Body of pancreas (tissue), 4 donors: ENCODE measurements around the gene ANKRD30B. TPM values are rescaled to one million over a fixed set of nuclear protein-coding genes. Genes with fewer than 3 reads are reported as not detected.
"Not testable (repeated sequence)": the region's sequence is repeated elsewhere in the genome, so short reads cannot be mapped to it uniquely, and the experiment has no call there.

ENCODE experiments used
- ATAC-seq: fragments of 150-250 bp; one replicate; pipeline ENCODE4 v1.9.1; 2016
- DNase-seq, 4 donors: peaks; one replicate each; pipeline ENCODE4 v3.0.0-alpha.2; 2019
- H3K27ac ChIP-seq, 4 donors: fragments of 200-600 bp; sonication (generic); 1 replicate in 3 of 4; 2 replicates in 1 of 4; pipeline versions ENCODE4 v1.5.1 to v1.6.1; 2016 to 2019; ENCODE audit warnings: mild to moderate bottlenecking in 1 of 4, mixed read lengths in 1 of 4, moderate library complexity in 1 of 4
- H3K27me3 ChIP-seq, 2 donors: fragments of 200-600 bp; sonication (generic); one replicate each; pipeline ENCODE4 v1.6.0; 2016; ENCODE audit warnings: mild to moderate bottlenecking in 1 of 2
- H3K36me3 ChIP-seq, 2 donors: fragments of 200-600 bp; sonication (generic); replicated peaks in 1 of 2; 2 replicates each; pipeline ENCODE4 v1.5.1; 2016; ENCODE audit warnings: low read depth in 2 of 2; ENCODE audit not compliant: insufficient read depth in 1 of 2
- H3K4me1 ChIP-seq: fragments of 200-600 bp; sonication (generic); one replicate; pipeline ENCODE4 v1.6.0; 2016
- H3K4me3 ChIP-seq, 2 donors: fragments of 200-600 bp; sonication (generic); 1 replicate in 1 of 2; 2 replicates in 1 of 2; pipeline ENCODE4 v1.5.1; 2016 to 2019
- H3K9me3 ChIP-seq, 3 donors: fragments of 200-600 bp; sonication (generic); 1 replicate in 2 of 3; 2 replicates in 1 of 3; pipeline ENCODE4 v1.5.1; 2016
- CTCF ChIP-seq, 7 experiments: fragments of 450-650 bp in 4 of 7; fragments of 200-600 bp in 3 of 7; sonication (generic) in 3 of 7; IDR thresholded peaks; one replicate each; pipeline ENCODE4 v1.5.1; 2016 to 2019; ENCODE audit warnings: antibody characterized with exemption in 7 of 7
- WGBS, 2 donors: methylation state at CpG; one replicate each; pipeline ENCODE4 v1.1.5; 2017; 5-methylcytosine and 5-hydroxymethylcytosine counted together
- intact Hi-C: fragments of 100-400 bp; cut with DNase I; formaldehyde crosslinking; loops from one replicate; pipeline ENCODE4 v1.15.1; 2023
- total RNA-seq, 2 donors: library from RNA; depleted of rRNA; stranded (reverse); fragments of >200 nt; gene quantifications; one replicate each; pipeline ENCODE4 v1.1.0, GENCODE V29; 2016

The ANKRD30B gene
- total RNA-seq, 2 donors from 2014 or later, result 0.26 to 5.9 TPM

GRCh38 chr18:14855634-14856033, 107.7 kb downstream of the ANKRD30B start:
- H3K9me3 ChIP-seq, H3K36me3 ChIP-seq, ATAC-seq, intact Hi-C loops, H3K27ac ChIP-seq, H3K4me1 ChIP-seq, H3K27me3 ChIP-seq, H3K4me3 ChIP-seq, DNase-seq: not testable (repeated sequence)
- 64% methylated on average over 9 of the region's 17 CpGs; no CpG with 5 or more reads in 1 of the 2 donors for WGBS, 2 donors

GRCh38 chr18:14856256-14856655, 108.3 kb downstream of the ANKRD30B start:
- WGBS, 2 donors, result 90% methylated on average over 2 of the region's 20 CpGs; no CpG with 5 or more reads in 1 of the 2 donors
- H3K36me3 ChIP-seq, intact Hi-C loops, H3K27ac ChIP-seq, ATAC-seq, DNase-seq, H3K4me1 ChIP-seq, H3K9me3 ChIP-seq, H3K4me3 ChIP-seq, H3K27me3 ChIP-seq: not testable (repeated sequence)

GRCh38 chr18:14858514-14858913, 110.5 kb downstream of the ANKRD30B start:
- H3K27me3 ChIP-seq, DNase-seq, H3K36me3 ChIP-seq, ATAC-seq, intact Hi-C loops, H3K4me3 ChIP-seq, H3K4me1 ChIP-seq, H3K9me3 ChIP-seq, H3K27ac ChIP-seq: not testable (repeated sequence)
- WGBS, 2 donors, result no CpG with 5 or more reads among the region's 10 CpGs

- H3K27me3 ChIP-seq, H3K36me3 ChIP-seq, H3K27ac ChIP-seq, H3K4me1 ChIP-seq, DNase-seq, H3K9me3 ChIP-seq, intact Hi-C loops, ATAC-seq, H3K4me3 ChIP-seq: not testable (repeated sequence)
- 75 to 93% methylated on average over 3 to 6 of the region's 15 CpGs for WGBS, 2 donors
Observed at GRCh38 chr18:14859995-14860394, 112.0 kb downstream of the ANKRD30B start.

GRCh38 chr18:14866426-14866825, 118.5 kb downstream of the ANKRD30B start:
- H3K4me3 ChIP-seq, H3K4me1 ChIP-seq, H3K27ac ChIP-seq, H3K36me3 ChIP-seq, H3K9me3 ChIP-seq, H3K27me3 ChIP-seq, intact Hi-C loops, DNase-seq, ATAC-seq: not testable (repeated sequence)
- WGBS, 2 donors, result 84 to 90% methylated on average over 11 to 15 of the region's 15 CpGs

GRCh38 chr18:14867988-14868387, 120.0 kb downstream of the ANKRD30B start:
- intact Hi-C loops, H3K4me1 ChIP-seq, H3K27ac ChIP-seq, ATAC-seq, H3K36me3 ChIP-seq, DNase-seq, H3K9me3 ChIP-seq, H3K4me3 ChIP-seq, H3K27me3 ChIP-seq: not testable (repeated sequence)
- WGBS, 2 donors, result 76 to 87% methylated on average over 4 of the region's 4 CpGs

GRCh38 chr18:14868825-14869224, 120.9 kb downstream of the ANKRD30B start:
- DNase-seq, H3K27me3 ChIP-seq, intact Hi-C loops, H3K9me3 ChIP-seq, H3K4me3 ChIP-seq, ATAC-seq, H3K27ac ChIP-seq, H3K4me1 ChIP-seq, H3K36me3 ChIP-seq: not testable (repeated sequence)
- WGBS, 2 donors, result 53 to 75% methylated on average over 3 of the region's 4 CpGs
- TF ChIP-seq CTCF (IDR thresholded peaks at IDR 0.05), result peak in 2 of 7 experiments; percentile 8 to 16

- H3K27ac ChIP-seq, ATAC-seq, H3K4me1 ChIP-seq, H3K4me3 ChIP-seq, H3K27me3 ChIP-seq, intact Hi-C loops, DNase-seq, H3K9me3 ChIP-seq, H3K36me3 ChIP-seq: not testable (repeated sequence)
- 69 to 72% methylated on average over 6 to 14 of the region's 14 CpGs for WGBS, 2 donors
Observed at GRCh38 chr18:14878826-14879225, 130.9 kb downstream of the ANKRD30B start.
